Kidney (tissue), 14 donors: ENCODE data around the gene NHLH2. TPM values are rescaled to one million over a fixed set of nuclear protein-coding genes. Genes with fewer than 3 reads are reported as not detected.

Experiments
- DNase-seq, 5 donors: peaks; one replicate each; pipeline ENCODE4 v3.0.0-alpha.2; 2013 to 2020
- FAIRE-seq: peaks from 2 replicates; lab custom pipeline; 2012; peaks lifted over from hg19 to GRCh38; lab: Jason Lieb, UNC
- H3K27ac ChIP-seq, 2 donors: one replicate each; pipeline ENCODE4 v1.7.0; 2013; ENCODE audit warnings: low read depth in 2 of 2, low read length in 2 of 2, inconsistent platforms in 1 of 2
- H3K27me3 ChIP-seq: one replicate; pipeline ENCODE4 v1.7.1; 2013; ENCODE audit warnings: low read length, inconsistent platforms; ENCODE audit not compliant: control insufficient read depth, insufficient read depth
- H3K36me3 ChIP-seq, 3 donors: one replicate each; pipeline versions ENCODE4 v1.7.0 to v1.7.1; 2013; ENCODE audit warnings: low read length in 3 of 3, control low read depth in 1 of 3, inconsistent platforms in 1 of 3; ENCODE audit not compliant: insufficient read depth in 3 of 3, control insufficient read depth in 2 of 3
- H3K4me1 ChIP-seq, 3 donors: one replicate each; pipeline versions ENCODE4 v1.7.0 to v1.7.1; 2013; ENCODE audit warnings: low read length in 3 of 3, inconsistent platforms in 1 of 3, low read depth in 1 of 3; ENCODE audit not compliant: control insufficient read depth in 2 of 3, insufficient read depth in 2 of 3
- H3K4me3 ChIP-seq, 3 donors: one replicate each; pipeline versions ENCODE4 v1.7.0 to v1.8.1; 2013; ENCODE audit warnings: low read length in 3 of 3, control low read depth in 1 of 3, inconsistent platforms in 1 of 3
- H3K9ac ChIP-seq, 3 donors: one replicate each; pipeline versions ENCODE4 v1.7.0 to v1.7.1; 2013; ENCODE audit warnings: low read length in 3 of 3, control low read depth in 1 of 3, inconsistent platforms in 1 of 3
- H3K9me3 ChIP-seq, 3 donors: one replicate each; pipeline versions ENCODE4 v1.7.0 to v1.7.1; 2013; ENCODE audit warnings: low read length in 3 of 3, control low read depth in 1 of 3, inconsistent platforms in 1 of 3; ENCODE audit not compliant: control insufficient read depth in 2 of 3, insufficient read depth in 1 of 3
- CTCF ChIP-seq: IDR thresholded peaks from 3 replicates; pipeline ENCODE4 v1.5.1; 2012; ENCODE audit warnings: mild to moderate bottlenecking, moderate library complexity, borderline replicate concordance; ENCODE audit not compliant: insufficient read depth; ENCODE audit errors: extremely low read depth
- intact Hi-C: fragments of 100-400 bp; cut with DNase I; formaldehyde crosslinking; loops from one replicate; pipeline ENCODE4 v1.11.1; 2022
- polyA plus RNA-seq: library from polyadenylated mRNA; stranded (reverse); fragments of 350-450 nt; fragmentation: Illumina TruSeq; extraction: RNeasy Lipid Tissue Mini Kit (QIAGEN cat#74804); gene quantifications from one replicate; pipeline ENCODE4 v1.2.3, GENCODE V29; 2014; ENCODE audit warnings: low read depth, low replicate concordance; ENCODE audit not compliant: insufficient read depth
- total RNA-seq: library from RNA; stranded (reverse); fragmentation: NEBNext Ultra II Directional; extraction: Animal tissue kit (Norgen Biotek cat#: 25700); gene quantifications from one replicate; pipeline ENCODE4 v1.2.1, GENCODE V29; 2021
- donor health status: control.
- donor health status: control.
- donor health status: control.
- donor health status: control.
- donor health status: control.
- donor health status: DM: yes; HTN: yes; CAD: no.
- donor health status: Normal renal cell carcinoma (clear cell type).

Gene NHLH2
- total and polyA plus RNA-seq, 2 donors from 2014 or later: not detected

GRCh38 chr1:115838431-115839028 lies 2.4 kb downstream of the NHLH2 start:
- peaks cover 48% of the 10 kb centered on the region for H3K27me3 ChIP-seq
- no peak overlapping the region for H3K9ac ChIP-seq
- peaks cover 0 to 13% (median 0%) of the 10 kb centered on the region in 3 donors for H3K4me1 ChIP-seq
- no peak for TF ChIP-seq CTCF
- H3K27ac ChIP-seq: no peak overlapping the region
- no peaks in the 10 kb centered on the region for H3K36me3 ChIP-seq
- intact Hi-C loops: no loop called here
- H3K9me3 ChIP-seq: no peaks in the 10 kb centered on the region
- no peak overlapping the region for H3K4me3 ChIP-seq
- DNase-seq (peak; percentile 18 to 60 (median 33)), FAIRE-seq (no peak)

DNA sequence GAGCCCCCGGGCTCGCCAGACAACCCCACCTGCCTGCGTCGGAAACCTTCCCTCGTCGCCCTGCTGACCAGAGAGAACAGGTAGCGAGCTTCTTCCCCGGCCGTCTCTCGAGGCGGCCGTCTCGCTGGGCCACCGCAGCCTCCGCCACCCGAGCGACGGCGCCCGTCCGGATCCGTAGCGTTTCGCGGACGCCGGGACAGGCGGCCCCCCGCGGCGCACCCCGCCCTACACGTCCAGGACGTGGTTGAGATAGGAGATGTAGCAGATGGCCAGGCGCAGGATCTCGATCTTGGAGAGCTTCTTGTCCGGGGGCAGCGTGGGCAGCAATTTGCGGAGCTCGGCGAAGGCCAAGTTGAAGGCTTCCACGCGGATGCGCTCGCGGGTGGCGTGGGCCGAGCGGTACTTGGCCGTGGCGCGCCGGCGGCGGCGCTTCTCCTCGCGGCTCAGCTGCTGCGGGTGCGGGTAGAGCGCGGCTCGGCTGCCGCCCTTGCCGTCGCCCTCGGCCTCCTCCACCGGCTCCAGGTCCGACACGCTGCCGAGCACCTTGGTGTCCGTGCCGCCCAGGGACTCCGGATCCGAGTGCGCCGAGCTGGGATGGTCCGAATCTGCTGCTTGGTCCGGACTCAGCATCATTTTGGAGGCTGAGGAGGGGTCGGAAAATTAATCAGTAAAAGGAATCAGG lies 3.0 kb downstream of the NHLH2 start:
- Histone ChIP-seq H3K4me3 (no peak overlapping the region), H3K36me3 (no peaks in the 10 kb centered on the region), H3K9ac (no peak overlapping the region), H3K27ac (no peak overlapping the region), H3K4me1 (peaks cover 0 to 13% (median 0%) of the 10 kb centered on the region in 3 donors), H3K27me3 (peaks cover 46% of the 10 kb centered on the region), H3K9me3 (no peaks in the 10 kb centered on the region)
- no peak for TF ChIP-seq CTCF
- peak; percentile 36 to 73 (median 50) for DNase-seq
- no peak for FAIRE-seq
- intact Hi-C loops: no loop called here

DNA sequence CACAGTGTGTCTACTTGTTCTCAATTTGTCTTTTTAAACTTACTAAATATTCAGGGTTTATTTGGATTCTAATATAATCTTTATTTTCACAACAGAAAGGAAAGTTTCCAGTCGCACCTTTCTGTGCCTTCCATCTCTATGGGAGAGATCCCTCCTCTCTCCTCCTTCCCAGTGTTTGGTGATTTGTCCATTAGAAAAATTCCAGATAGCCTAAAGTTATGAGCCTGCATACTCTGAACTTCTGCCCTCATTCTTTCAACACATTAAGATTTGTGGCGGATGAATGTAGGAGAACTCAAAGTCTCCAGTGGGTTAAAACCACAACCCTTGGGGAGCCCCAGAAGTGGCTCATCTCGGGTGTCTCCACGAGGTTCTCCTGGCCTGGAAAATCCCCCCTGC lies 3.6 kb downstream of the NHLH2 start:
- no peak overlapping the region for H3K4me3 ChIP-seq
- no peak overlapping the region for H3K9ac ChIP-seq
- no peak overlapping the region for H3K27ac ChIP-seq
- no peaks in the 10 kb centered on the region for H3K36me3 ChIP-seq
- intact Hi-C loops: no loop called here
- no peaks in the 10 kb centered on the region for H3K9me3 ChIP-seq
- H3K4me1 ChIP-seq: peaks cover 0 to 13% (median 0%) of the 10 kb centered on the region in 3 donors
- peaks cover 44% of the 10 kb centered on the region for H3K27me3 ChIP-seq
- FAIRE-seq (no peak), DNase-seq (no peak)
- TF ChIP-seq CTCF: no peak
